HepG2 (cell line): ENCODE results near the gene VPS13D. TPM values are rescaled to one million over a fixed set of nuclear protein-coding genes. Genes with fewer than 3 reads are reported as not detected.

Experiments used
- BRD4 ChIP-seq: sonication (generic); formaldehyde crosslinking; IDR thresholded peaks from 2 replicates; pipeline ENCODE4 v1.4.0; 2020; ENCODE audit warnings: missing genetic modification reagents
- CREM ChIP-seq, 2 experiments: sonication (generic) in 1 of 2; formaldehyde crosslinking in 1 of 2; IDR thresholded peaks; 2 replicates each; pipeline versions ENCODE4 v1.4.0 to v1.6.1; 2016 to 2020; ENCODE audit warnings: antibody characterized with exemption in 1 of 2, mild to moderate bottlenecking in 1 of 2, missing genetic modification reagents in 1 of 2
- HINFP ChIP-seq: sonication (generic); formaldehyde crosslinking; IDR thresholded peaks from 2 replicates; pipeline ENCODE4 v1.4.0; 2020; ENCODE audit warnings: low read depth, mild to moderate bottlenecking, missing genetic modification reagents
- HMG20B ChIP-seq: conservative IDR thresholded peaks from 2 replicates; pipeline ENCODE4 v1.6.1; 2016; ENCODE audit warnings: missing genetic modification reagents, missing compliant biosample characterization
- IRX3 ChIP-seq: sonication (generic); formaldehyde crosslinking; IDR thresholded peaks from 2 replicates; pipeline ENCODE4 v1.8.1; 2023; ENCODE audit warnings: mild to moderate bottlenecking, low read depth, missing genetic modification reagents, borderline replicate concordance
- JARID2 ChIP-seq: sonication (generic); formaldehyde crosslinking; IDR thresholded peaks from 2 replicates; pipeline ENCODE4 v1.8.1; 2023; ENCODE audit warnings: missing genetic modification reagents, inconsistent platforms; ENCODE audit not compliant: insufficient replicate concordance
- KDM5B ChIP-seq: sonication (generic); formaldehyde crosslinking; IDR thresholded peaks from 2 replicates; pipeline ENCODE4 v1.4.0; 2020; ENCODE audit warnings: missing genetic modification reagents, mild to moderate bottlenecking, borderline replicate concordance
- MATR3 ChIP-seq: sonication (generic); formaldehyde crosslinking; IDR thresholded peaks from 2 replicates; pipeline ENCODE4 v1.4.0; 2020; ENCODE audit warnings: missing genetic modification reagents
- MBNL3 ChIP-seq: fragments of 250-450 bp; sonication (Bioruptor Pico); conservative IDR thresholded peaks from 2 replicates; pipeline ENCODE4 v1.8.0; 2022; ENCODE audit warnings: mild to moderate bottlenecking, inconsistent platforms
- MXD1 ChIP-seq: sonication (generic); formaldehyde crosslinking; IDR thresholded peaks from 2 replicates; pipeline ENCODE4 v1.4.0; 2020; ENCODE audit warnings: mild to moderate bottlenecking, missing genetic modification reagents
- RFX5 ChIP-seq: IDR thresholded peaks from 2 replicates; pipeline ENCODE4 v1.6.1; 2011; ENCODE audit warnings: low read depth, low read length, improper control_type of control experiment
- SMARCE1 ChIP-seq: fragments of 450-650 bp; IDR thresholded peaks from 2 replicates; pipeline ENCODE4 v1.6.1; 2017; ENCODE audit warnings: borderline replicate concordance
- SOX6 ChIP-seq, 2 experiments: fragments of 450-650 bp in 1 of 2; sonication (generic) in 1 of 2; formaldehyde crosslinking in 1 of 2; IDR thresholded peaks; 2 replicates each; pipeline versions ENCODE4 v1.4.0 to v1.6.1; 2017 to 2020; ENCODE audit warnings: antibody characterized with exemption in 1 of 2, mild to moderate bottlenecking in 1 of 2, missing genetic modification reagents in 1 of 2
- SP5 ChIP-seq: IDR thresholded peaks from 2 replicates; pipeline ENCODE4 v1.6.1; 2016; ENCODE audit warnings: low read depth, borderline replicate concordance
- TARDBP ChIP-seq: sonication (generic); formaldehyde crosslinking; IDR thresholded peaks from 2 replicates; pipeline ENCODE4 v1.8.0; 2022; ENCODE audit warnings: mild to moderate bottlenecking, missing genetic modification reagents
- ZC3H13 ChIP-seq: sonication (generic); formaldehyde crosslinking; IDR thresholded peaks from 2 replicates; pipeline ENCODE4 v1.8.1; 2023; ENCODE audit warnings: mild to moderate bottlenecking, missing genetic modification reagents, moderate library complexity
- ZFYVE20 ChIP-seq: sonication (generic); formaldehyde crosslinking; IDR thresholded peaks from 2 replicates; pipeline ENCODE4 v1.8.0; 2023; ENCODE audit warnings: low read depth, mild to moderate bottlenecking, moderate library complexity, missing genetic modification reagents, borderline replicate concordance
- ZNF142 ChIP-seq: sonication (generic); formaldehyde crosslinking; IDR thresholded peaks from 2 replicates; pipeline ENCODE4 v1.4.0; 2020; ENCODE audit warnings: missing genetic modification reagents
- ZNF207 ChIP-seq: fragments of 450-650 bp; IDR thresholded peaks from 2 replicates; pipeline ENCODE4 v1.6.1; 2016; ENCODE audit warnings: antibody characterized with exemption, borderline replicate concordance
- ZNF432 ChIP-seq: sonication (generic); formaldehyde crosslinking; IDR thresholded peaks from 2 replicates; pipeline ENCODE4 v1.5.0; 2020; ENCODE audit warnings: missing genetic modification reagents, mild to moderate bottlenecking, borderline replicate concordance
- ZNF496 ChIP-seq: sonication (generic); formaldehyde crosslinking; IDR thresholded peaks from 2 replicates; pipeline ENCODE4 v1.8.1; 2023; ENCODE audit warnings: mild to moderate bottlenecking, moderate library complexity, missing genetic modification reagents; ENCODE audit not compliant: insufficient replicate concordance
- ZSCAN9 ChIP-seq: IDR thresholded peaks from 2 replicates; pipeline ENCODE4 v1.6.1; 2016; ENCODE audit warnings: borderline replicate concordance
- polyA plus RNA-seq, 8 experiments: library from polyadenylated mRNA; depleted of rRNA in 3 of 8; stranded (reverse) in 7 of 8; unstranded in 1 of 8; fragments of >200 nt; fragmentation: Illumina TruSeq in 4 of 8; extraction: Trizol in 4 of 8; gene quantifications; 2 replicates each; pipeline versions ENCODE4 v1.2.1 to v1.2.3, GENCODE V29; 2011 to 2016; ENCODE audit warnings: low read depth in 4 of 8, missing spikeins in 1 of 8, mixed read lengths in 1 of 8; ENCODE audit not compliant: insufficient read depth in 1 of 8
- total RNA-seq, 5 experiments: library from RNA; depleted of rRNA; stranded (reverse); fragments of >200 nt; fragmentation: Illumina TruSeq; extraction: Trizol; gene quantifications; 2 replicates each; pipeline ENCODE4 v1.2.3, GENCODE V29; 2016; ENCODE audit warnings: low read depth in 1 of 5

VPS13D gene
- total and polyA plus RNA-seq, 2 of the 13 experiments (the other 11 are each of a cell fraction or from before 2014, with no cell fraction given) = 8.6 to 13.9 TPM

GRCh38 chr1:12528021-12528852 is 298.4 kb downstream of the VPS13D start (continued):
- TF ChIP-seq ZNF142 (no peak), TARDBP (CRISPR knock-in tag) (peak; percentile 91), ZFYVE20 (CRISPR knock-in tag) (no peak), SMARCE1 (peak; percentile 81; the same call in 1 of the 2 replicates), JARID2 (CRISPR knock-in tag) (peak; percentile 72), HINFP (CRISPR knock-in tag) (no peak), MXD1 (CRISPR knock-in tag) (peak; percentile 42; the same call in 1 of the 2 replicates), KDM5B (peak; percentile 59; the same call in 1 of the 2 replicates), CREM (IDR thresholded peaks at IDR 0.05) (peak; percentile 95), CREM (CRISPR knock-in tag; IDR thresholded peaks at IDR 0.05) (no peak), BRD4 (CRISPR knock-in tag) (peak; percentile 56; the same call in 1 of the 2 replicates), HMG20B (CRISPR knock-in tag) (peak; percentile 97), RFX5 (no peak), ZSCAN9 (CRISPR knock-in tag) (0 out of 2 replicates have a peak, but pooled peaks have one; percentile 36), ZNF432 (CRISPR knock-in tag) (no peak), SOX6 (IDR thresholded peaks at IDR 0.05) (no peak), SOX6 (CRISPR knock-in tag; IDR thresholded peaks at IDR 0.05) (peak; percentile 99), ZNF207 (no peak), MATR3 (CRISPR knock-in tag) (no peak), IRX3 (CRISPR knock-in tag) (no peak), ZNF496 (CRISPR knock-in tag) (no peak), SP5 (CRISPR knock-in tag) (peak; percentile 97), MBNL3 (CRISPR knock-in tag) (no peak), ZC3H13 (CRISPR knock-in tag) (no peak)
